ENCODE data around the gene PTPRCAP. TPM values are rescaled to one million over a fixed set of nuclear protein-coding genes. Genes with fewer than 3 reads are reported as not detected.

PTPRCAP gene
- total RNA-seq, 2 donors from 2014 or later = 170 to 184 TPM

GRCh38 chr11:67411785-67412152, 25.7 kb downstream of the PTPRCAP start:
- DNase-seq (no peak), ATAC-seq (no peak)
- Mint-ChIP-seq H3K36me3 (ENCODE audit: low read depth) (peaks cover 3% of the 10 kb centered on the region), H3K4me1 (peaks cover 73% of the 10 kb centered on the region), H3K27ac (peak overlapping the region; percentile 94), H3K4me3 (peak overlapping the region; percentile 41), H3K27me3 (no peaks in the 10 kb centered on the region)
- H3K9me3 ChIP-seq (ENCODE audit: control insufficient read depth, low read length, poor library complexity, severe bottlenecking) = no peaks in the 10 kb centered on the region

- peak overlapping the region; percentile 59 for H3K4me3 Mint-ChIP-seq
- H3K4me1 Mint-ChIP-seq = peaks cover 71% of the 10 kb centered on the region
- H3K27me3 Mint-ChIP-seq = no peaks in the 10 kb centered on the region
Observed at GRCh38 chr11:67410984-67411784, 26.3 kb downstream of the PTPRCAP start.

GRCh38 chr11:67410369-67410831, 27.1 kb downstream of the PTPRCAP start:
- H3K4me3 Mint-ChIP-seq = peak overlapping the region; percentile 88
- H3K9me3 ChIP-seq (ENCODE audit: control insufficient read depth, low read length, poor library complexity, severe bottlenecking) = no peaks in the 10 kb centered on the region
- DNase-seq (no peak), ATAC-seq (no peak)
- peak overlapping the region; percentile 94 for H3K27ac Mint-ChIP-seq
- peaks cover 3% of the 10 kb centered on the region for H3K36me3 Mint-ChIP-seq (ENCODE audit: low read depth)
- H3K27me3 Mint-ChIP-seq = no peaks in the 10 kb centered on the region
- peaks cover 72% of the 10 kb centered on the region for H3K4me1 Mint-ChIP-seq

More at GRCh38 chr11:67410984-67411784, 26.3 kb downstream of the PTPRCAP start:
- DNase-seq = no peak
- peak overlapping the region; percentile 94 for H3K27ac Mint-ChIP-seq
- no peak for ATAC-seq
- no peaks in the 10 kb centered on the region for H3K9me3 ChIP-seq (ENCODE audit: control insufficient read depth, low read length, poor library complexity, severe bottlenecking)
- H3K36me3 Mint-ChIP-seq (ENCODE audit: low read depth) = peaks cover 3% of the 10 kb centered on the region

- H3K9me3 ChIP-seq (ENCODE audit: control insufficient read depth, low read length, poor library complexity, severe bottlenecking) = no peaks in the 10 kb centered on the region
- Mint-ChIP-seq H3K4me3 (peak overlapping the region; percentile 88), H3K4me1 (peaks cover 72% of the 10 kb centered on the region), H3K27ac (peak overlapping the region; percentile 94), H3K27me3 (no peaks in the 10 kb centered on the region), H3K36me3 (ENCODE audit: low read depth) (peaks cover 3% of the 10 kb centered on the region)
- DNase-seq = no peak
- no peak for ATAC-seq
Observed at GRCh38 chr11:67409781-67410368, 27.6 kb downstream of the PTPRCAP start.

- Mint-ChIP-seq H3K36me3 (ENCODE audit: low read depth) (peaks cover 7% of the 10 kb centered on the region), H3K27ac (peak overlapping the region; percentile 94), H3K4me1 (peaks cover 75% of the 10 kb centered on the region), H3K27me3 (no peaks in the 10 kb centered on the region), H3K4me3 (peak overlapping the region; percentile 99)
- ATAC-seq = peak; percentile 74
- H3K9me3 ChIP-seq (ENCODE audit: control insufficient read depth, low read length, poor library complexity, severe bottlenecking) = no peaks in the 10 kb centered on the region
- DNase-seq = peak; percentile 47 to 55 (median 49)
Observed at GRCh38 chr11:67409261-67409666, 28.2 kb downstream of the PTPRCAP start.

GRCh38 chr11:67408437-67409200, 28.9 kb downstream of the PTPRCAP start:
- H3K4me3 Mint-ChIP-seq = peak overlapping the region; percentile 99
- peaks cover 74% of the 10 kb centered on the region for H3K4me1 Mint-ChIP-seq
- H3K36me3 Mint-ChIP-seq (ENCODE audit: low read depth) = peaks cover 9% of the 10 kb centered on the region
- DNase-seq (no peak), ATAC-seq (peak; percentile 17)
- H3K9me3 ChIP-seq (ENCODE audit: control insufficient read depth, low read length, poor library complexity, severe bottlenecking) = no peaks in the 10 kb centered on the region
- peak overlapping the region; percentile 94 for H3K27ac Mint-ChIP-seq
- no peaks in the 10 kb centered on the region for H3K27me3 Mint-ChIP-seq

- peaks cover 9% of the 10 kb centered on the region for H3K36me3 Mint-ChIP-seq (ENCODE audit: low read depth)
- peak overlapping the region; percentile 94 for H3K27ac Mint-ChIP-seq
- DNase-seq = no peak
Observed at GRCh38 chr11:67407688-67408163, 29.8 kb downstream of the PTPRCAP start.

GRCh38 chr11:67406969-67407687, 30.4 kb downstream of the PTPRCAP start:
- peak overlapping the region; percentile 99 for H3K4me3 Mint-ChIP-seq
- peaks cover 9% of the 10 kb centered on the region for H3K36me3 Mint-ChIP-seq (ENCODE audit: low read depth)
- H3K4me1 Mint-ChIP-seq = peaks cover 64% of the 10 kb centered on the region
- DNase-seq = no peak
- H3K27me3 Mint-ChIP-seq = no peaks in the 10 kb centered on the region
- peak overlapping the region; percentile 94 for H3K27ac Mint-ChIP-seq
- H3K9me3 ChIP-seq (ENCODE audit: control insufficient read depth, low read length, poor library complexity, severe bottlenecking) = no peaks in the 10 kb centered on the region
- no peak for ATAC-seq

More at GRCh38 chr11:67407688-67408163, 29.8 kb downstream of the PTPRCAP start:
- H3K4me3 Mint-ChIP-seq = peak overlapping the region; percentile 99
- H3K4me1 Mint-ChIP-seq = peaks cover 69% of the 10 kb centered on the region
- H3K9me3 ChIP-seq (ENCODE audit: control insufficient read depth, low read length, poor library complexity, severe bottlenecking) = no peaks in the 10 kb centered on the region
- no peaks in the 10 kb centered on the region for H3K27me3 Mint-ChIP-seq
- ATAC-seq = no peak

GRCh38 chr11:67406420-67406968, 31.0 kb downstream of the PTPRCAP start:
- H3K27me3 Mint-ChIP-seq = no peaks in the 10 kb centered on the region
- DNase-seq (no peak), ATAC-seq (no peak)
- H3K27ac Mint-ChIP-seq = peak overlapping the region; percentile 94
- peaks cover 9% of the 10 kb centered on the region for H3K36me3 Mint-ChIP-seq (ENCODE audit: low read depth)
- H3K4me3 Mint-ChIP-seq = peak overlapping the region; percentile 99
- peaks cover 58% of the 10 kb centered on the region for H3K4me1 Mint-ChIP-seq
- H3K9me3 ChIP-seq (ENCODE audit: control insufficient read depth, low read length, poor library complexity, severe bottlenecking) = no peaks in the 10 kb centered on the region

- ATAC-seq (no peak), DNase-seq (no peak)
- no peaks in the 10 kb centered on the region for H3K27me3 Mint-ChIP-seq
- peaks cover 9% of the 10 kb centered on the region for H3K36me3 Mint-ChIP-seq (ENCODE audit: low read depth)
- peak overlapping the region; percentile 94 for H3K27ac Mint-ChIP-seq
- H3K9me3 ChIP-seq (ENCODE audit: control insufficient read depth, low read length, poor library complexity, severe bottlenecking) = no peaks in the 10 kb centered on the region
- peaks cover 51% of the 10 kb centered on the region for H3K4me1 Mint-ChIP-seq
- peak overlapping the region; percentile 99 for H3K4me3 Mint-ChIP-seq
Observed at GRCh38 chr11:67405688-67406339, 31.7 kb downstream of the PTPRCAP start.

GRCh38 chr11:67405196-67405567, 32.3 kb downstream of the PTPRCAP start:
- Mint-ChIP-seq H3K36me3 (ENCODE audit: low read depth) (peaks cover 9% of the 10 kb centered on the region), H3K4me1 (peaks cover 50% of the 10 kb centered on the region), H3K27ac (peak overlapping the region; percentile 94), H3K4me3 (peak overlapping the region; percentile 99), H3K27me3 (no peaks in the 10 kb centered on the region)
- H3K9me3 ChIP-seq (ENCODE audit: control insufficient read depth, low read length, poor library complexity, severe bottlenecking) = no peaks in the 10 kb centered on the region
- ATAC-seq (no peak), DNase-seq (no peak)

Data from T-helper 17 cell (primary cell).